HepG2 (cell line): ENCODE data around the gene SRCIN1. TPM values are rescaled to one million over a fixed set of nuclear protein-coding genes. Genes with fewer than 3 reads are reported as not detected.

Experiments
- ARID2 ChIP-seq: sonication (generic); formaldehyde crosslinking; IDR thresholded peaks from 2 replicates; pipeline ENCODE4 v1.8.1; 2022; ENCODE audit warnings: mild to moderate bottlenecking, missing genetic modification reagents, borderline replicate concordance
- CENPX ChIP-seq: sonication (generic); formaldehyde crosslinking; IDR thresholded peaks from 2 replicates; pipeline ENCODE4 v1.9.0; 2021; ENCODE audit warnings: mild to moderate bottlenecking, missing genetic modification reagents, moderate library complexity
- CHD2 ChIP-seq: IDR thresholded peaks from 2 replicates; pipeline ENCODE4 v1.6.1; 2011; ENCODE audit warnings: low read depth, low read length, improper control_type of control experiment
- CHD4 ChIP-seq: fragments of 200-600 bp; sonication (generic); IDR thresholded peaks from 2 replicates; pipeline ENCODE4 v1.7.0; 2017; ENCODE audit warnings: mild to moderate bottlenecking, low read length, borderline replicate concordance
- FOXP4 ChIP-seq: sonication (generic); formaldehyde crosslinking; IDR thresholded peaks from 2 replicates; pipeline ENCODE4 v1.4.0; 2020; ENCODE audit warnings: missing genetic modification reagents
- GATAD1 ChIP-seq: IDR thresholded peaks from 2 replicates; pipeline ENCODE4 v1.6.1; 2016; ENCODE audit warnings: missing genetic modification reagents, missing compliant biosample characterization
- HNF1B ChIP-seq: sonication (generic); formaldehyde crosslinking; IDR thresholded peaks from 2 replicates; pipeline ENCODE4 v1.5.1; 2020; ENCODE audit warnings: mild to moderate bottlenecking, moderate library complexity, missing genetic modification reagents
- KDM6A ChIP-seq: IDR thresholded peaks from 2 replicates; pipeline ENCODE4 v1.6.1; 2016; ENCODE audit warnings: low read depth
- MED8 ChIP-seq: sonication (generic); formaldehyde crosslinking; IDR thresholded peaks from 2 replicates; pipeline ENCODE4 v1.8.1; 2023; ENCODE audit warnings: mild to moderate bottlenecking, missing genetic modification reagents; ENCODE audit not compliant: insufficient replicate concordance
- NFYB ChIP-seq: sonication (generic); formaldehyde crosslinking; IDR thresholded peaks from 2 replicates; pipeline ENCODE4 v1.4.0; 2020; ENCODE audit warnings: missing genetic modification reagents
- PPARG ChIP-seq: conservative IDR thresholded peaks from 2 replicates; pipeline ENCODE4 v1.6.1; 2016; ENCODE audit warnings: missing biosample characterization, missing genetic modification reagents
- PRPF4 ChIP-seq: fragments of 200-400 bp; formaldehyde crosslinking; IDR thresholded peaks from 2 replicates; pipeline ENCODE4 v1.6.1; 2016; ENCODE audit warnings: low read length, low read depth; ENCODE audit not compliant: poor library complexity, severe bottlenecking
- RBM39 ChIP-seq: fragments of 200-400 bp; formaldehyde crosslinking; IDR thresholded peaks from one replicate; pipeline ENCODE4 v1.6.1; 2018; ENCODE audit warnings: antibody characterized with exemption, mild to moderate bottlenecking, low read depth, low read length; ENCODE audit not compliant: poor library complexity, severe bottlenecking
- SSRP1 ChIP-seq: IDR thresholded peaks from 2 replicates; pipeline ENCODE4 v1.6.1; 2016; ENCODE audit warnings: control low read depth
- THAP7 ChIP-seq: sonication (generic); formaldehyde crosslinking; IDR thresholded peaks from 2 replicates; pipeline ENCODE4 v1.8.1; 2023; ENCODE audit warnings: mild to moderate bottlenecking, missing genetic modification reagents
- XRCC5 ChIP-seq: fragments of 200-400 bp; formaldehyde crosslinking; optimal IDR thresholded peaks from 2 replicates; pipeline ENCODE3; 2017; ENCODE audit warnings: mild to moderate bottlenecking, low read length
- YY1 ChIP-seq: IDR thresholded peaks from 2 replicates; pipeline ENCODE4 v1.6.1; 2011; ENCODE audit warnings: low read length, low read depth, moderate library complexity, mild to moderate bottlenecking; ENCODE audit not compliant: insufficient read depth, insufficient replicate concordance
- ZBTB20 ChIP-seq: sonication (generic); formaldehyde crosslinking; IDR thresholded peaks from 2 replicates; pipeline ENCODE4 v1.8.1; 2023; ENCODE audit warnings: missing genetic modification reagents, low read depth, mild to moderate bottlenecking, borderline replicate concordance
- ZBTB38 ChIP-seq: sonication (generic); formaldehyde crosslinking; IDR thresholded peaks from 2 replicates; pipeline ENCODE4 v1.5.1; 2020; ENCODE audit warnings: mild to moderate bottlenecking, missing genetic modification reagents
- ZNF12 ChIP-seq: sonication (generic); formaldehyde crosslinking; IDR thresholded peaks from 2 replicates; pipeline ENCODE4 v1.5.0; 2020; ENCODE audit warnings: missing genetic modification reagents
- ZNF264 ChIP-seq: sonication (generic); formaldehyde crosslinking; IDR thresholded peaks from 2 replicates; pipeline ENCODE4 v1.4.0; 2020; ENCODE audit warnings: missing genetic modification reagents
- ZNF468 ChIP-seq: sonication (generic); formaldehyde crosslinking; IDR thresholded peaks from 2 replicates; pipeline ENCODE4 v1.8.0; 2022; ENCODE audit warnings: mild to moderate bottlenecking, moderate library complexity, missing genetic modification reagents
- ZNF512 ChIP-seq: sonication (generic); formaldehyde crosslinking; IDR thresholded peaks from 2 replicates; pipeline ENCODE4 v1.4.0; 2020; ENCODE audit warnings: mild to moderate bottlenecking, missing genetic modification reagents
- ZSCAN25 ChIP-seq: sonication (generic); formaldehyde crosslinking; IDR thresholded peaks from 2 replicates; pipeline ENCODE4 v1.8.0; 2022; ENCODE audit warnings: mild to moderate bottlenecking, missing genetic modification reagents
- polyA plus RNA-seq, 8 experiments: library from polyadenylated mRNA; depleted of rRNA in 3 of 8; stranded (reverse) in 7 of 8; unstranded in 1 of 8; fragments of >200 nt; fragmentation: Illumina TruSeq in 4 of 8; extraction: Trizol in 4 of 8; gene quantifications; 2 replicates each; pipeline versions ENCODE4 v1.2.1 to v1.2.3, GENCODE V29; 2011 to 2016; ENCODE audit warnings: low read depth in 4 of 8, missing spikeins in 1 of 8, mixed read lengths in 1 of 8; ENCODE audit not compliant: insufficient read depth in 1 of 8
- total RNA-seq, 5 experiments: library from RNA; depleted of rRNA; stranded (reverse); fragments of >200 nt; fragmentation: Illumina TruSeq; extraction: Trizol; gene quantifications; 2 replicates each; pipeline ENCODE4 v1.2.3, GENCODE V29; 2016; ENCODE audit warnings: low read depth in 1 of 5

The SRCIN1 gene
- total and polyA plus RNA-seq, 2 of the 13 experiments (the other 11 are each of a cell fraction or from before 2014, with no cell fraction given), result 1.2 to 9.6 TPM

- no peak for TF ChIP-seq FOXP4 (CRISPR knock-in tag)
- TF ChIP-seq PPARG (CRISPR knock-in tag), result no peak
- TF ChIP-seq PRPF4, result no peak
- no peak for TF ChIP-seq KDM6A (CRISPR knock-in tag)
- no peak for TF ChIP-seq GATAD1 (CRISPR knock-in tag)
- no peak for TF ChIP-seq ZNF512 (CRISPR knock-in tag)
- no peak for TF ChIP-seq MED8
- TF ChIP-seq SSRP1 (CRISPR knock-in tag), result no peak
- no peak for TF ChIP-seq ZNF12 (CRISPR knock-in tag)
- TF ChIP-seq ZNF264 (CRISPR knock-in tag), result no peak
- TF ChIP-seq ZBTB20, result no peak
- TF ChIP-seq NFYB (CRISPR knock-in tag), result peak; percentile 79
- TF ChIP-seq ZSCAN25 (CRISPR knock-in tag), result peak; percentile 97
- no peak for TF ChIP-seq XRCC5
- TF ChIP-seq ARID2 (CRISPR knock-in tag), result 0 out of 2 replicates have a peak, but pooled peaks have one; percentile 0
- no peak for TF ChIP-seq ZNF468 (CRISPR knock-in tag)
- no peak for TF ChIP-seq CHD4
- no peak for TF ChIP-seq CHD2
- no peak for TF ChIP-seq THAP7 (CRISPR knock-in tag)
- no peak for TF ChIP-seq HNF1B (CRISPR knock-in tag)
- no peak for TF ChIP-seq RBM39
- no peak for TF ChIP-seq ZBTB38
- TF ChIP-seq CENPX (CRISPR knock-in tag), result no peak
- TF ChIP-seq YY1, result peak; percentile 76
These were observed 22.7 kb upstream of the SRCIN1 start (continued) for GRCh38 chr17:38628441-38628840.
